ENCODE results near the gene CADPS. TPM values are rescaled to one million over a fixed set of nuclear protein-coding genes. Genes with fewer than 3 reads are reported as not detected.

The CADPS gene
- polyA plus RNA-seq, 3 donors: not detected

- TF ChIP-seq CTCF (IDR thresholded peaks at IDR 0.05): no peak
- Histone ChIP-seq H4K20me1 (ENCODE audit: insufficient read depth, low read length) (no peaks in the 10 kb centered on the region), H3K36me3 (replicated peaks in 1 of 2; ENCODE audit: control insufficient read depth in 1 of 2, insufficient read depth in 2 of 2, low read length in 2 of 2) (no peaks in the 10 kb centered on the region), H3K27ac (ENCODE audit: low read depth in 1 of 2, low read length in 2 of 2) (no peak overlapping the region), H2AFZ (ENCODE audit: insufficient read depth, low read depth, low read length, poor library complexity, severe bottlenecking) (no peak overlapping the region), H3K4me3 (replicated peaks in 1 of 3; ENCODE audit: low read depth in 2 of 3, low read length in 3 of 3) (no peak overlapping the region), H3K9me3 (replicated peaks in 1 of 2; ENCODE audit: control insufficient read depth in 1 of 2, insufficient read depth in 1 of 2, low read length in 2 of 2) (no peaks in the 10 kb centered on the region), H3K4me1 (ENCODE audit: control insufficient read depth in 1 of 2, insufficient read depth in 2 of 2, low read length in 2 of 2) (no peaks in the 10 kb centered on the region), H3K4me2 (replicated peaks; ENCODE audit: extremely low read depth, low read length, poor library complexity, severe bottlenecking) (no peak overlapping the region), H3K79me2 (ENCODE audit: insufficient read depth, low read length) (no peaks in the 10 kb centered on the region), H3K9ac (ENCODE audit: insufficient read depth, low read length, poor library complexity, severe bottlenecking) (no peak overlapping the region), H3K27me3 (ENCODE audit: control insufficient read depth in 2 of 2, insufficient read depth in 2 of 2, low read length in 2 of 2) (no peaks in the 10 kb centered on the region)
- H3K27me3 Mint-ChIP-seq (ENCODE audit: low read depth in 3 of 3): peaks cover 0 to 3% (median 2%) of the 10 kb centered on the region in 3 donors
- no peaks in the 10 kb centered on the region for H3K36me3 Mint-ChIP-seq
- WGBS (ENCODE audit: insufficient coverage): no CpG with 5 or more reads among the region's 4 CpGs
- no peak overlapping the region for H3K27ac Mint-ChIP-seq
- H3K4me3 Mint-ChIP-seq: no peak overlapping the region
- intact Hi-C loops (cut with micrococcal nuclease): no loop called here
- no peak for DNase-seq
- H3K4me1 Mint-ChIP-seq: no peaks in the 10 kb centered on the region
- peaks cover 0 to 6% (median 0%) of the 10 kb centered on the region in 7 donors for H3K9me3 Mint-ChIP-seq
These were observed 407.1 kb downstream of the CADPS start for GRCh38 chr3:62467966-62468722.

GRCh38 chr3:62462788-62463187 lies 412.4 kb downstream of the CADPS start:
- no peaks in the 10 kb centered on the region for H3K79me2 ChIP-seq (ENCODE audit: insufficient read depth, low read length)
- H3K9ac ChIP-seq (ENCODE audit: insufficient read depth, low read length, poor library complexity, severe bottlenecking): no peak overlapping the region

More at GRCh38 chr3:62462788-62463187, 412.4 kb downstream of the CADPS start:
- no peaks in the 10 kb centered on the region for H4K20me1 ChIP-seq (ENCODE audit: insufficient read depth, low read length)
- 93% methylated on average over 2 of the region's 4 CpGs for WGBS (ENCODE audit: insufficient coverage)
- Mint-ChIP-seq H3K27ac (no peak overlapping the region), H3K36me3 (no peaks in the 10 kb centered on the region), H3K9me3 (peaks cover 0 to 3% (median 0%) of the 10 kb centered on the region in 7 donors), H3K4me3 (no peak overlapping the region), H3K27me3 (ENCODE audit: low read depth in 3 of 3) (peaks cover 0 to 5% (median 0%) of the 10 kb centered on the region in 3 donors), H3K4me1 (no peaks in the 10 kb centered on the region)
- no peak overlapping the region for H3K4me2 ChIP-seq (replicated peaks; ENCODE audit: extremely low read depth, low read length, poor library complexity, severe bottlenecking)
- H3K4me1 ChIP-seq (ENCODE audit: control insufficient read depth in 1 of 2, insufficient read depth in 2 of 2, low read length in 2 of 2): no peaks in the 10 kb centered on the region
- no peak for TF ChIP-seq CTCF (IDR thresholded peaks at IDR 0.05)
- intact Hi-C loops (cut with micrococcal nuclease): no loop called here
- no peak overlapping the region for H3K27ac ChIP-seq (ENCODE audit: low read depth in 1 of 2, low read length in 2 of 2)
- DNase-seq: no peak
- H3K36me3 ChIP-seq (replicated peaks in 1 of 2; ENCODE audit: control insufficient read depth in 1 of 2, insufficient read depth in 2 of 2, low read length in 2 of 2): no peaks in the 10 kb centered on the region
- H3K9me3 ChIP-seq (replicated peaks in 1 of 2; ENCODE audit: control insufficient read depth in 1 of 2, insufficient read depth in 1 of 2, low read length in 2 of 2): no peaks in the 10 kb centered on the region
- no peak overlapping the region for H2AFZ ChIP-seq (ENCODE audit: insufficient read depth, low read depth, low read length, poor library complexity, severe bottlenecking)
- H3K27me3 ChIP-seq (ENCODE audit: control insufficient read depth in 2 of 2, insufficient read depth in 2 of 2, low read length in 2 of 2): no peaks in the 10 kb centered on the region
- H3K4me3 ChIP-seq (replicated peaks in 1 of 3; ENCODE audit: low read depth in 2 of 3, low read length in 3 of 3): no peak overlapping the region
